Tibial artery (tissue), 4 donors: ENCODE results near the gene C10orf105.

Experiments
- DNase-seq, 2 donors: peaks; one replicate each; pipeline ENCODE4 v3.0.0-alpha.2; 2019
- H3K27ac ChIP-seq, 2 donors: fragments of 200-600 bp; sonication (generic) in 1 of 2; 1 replicate in 1 of 2; 2 replicates in 1 of 2; pipeline ENCODE4 v1.5.1; 2018 to 2019; ENCODE audit warnings: mild to moderate bottlenecking in 1 of 2
- H3K27me3 ChIP-seq, 2 donors: fragments of 200-600 bp; sonication (generic) in 1 of 2; one replicate each; pipeline versions ENCODE4 v1.5.1 to v1.6.0; 2016 to 2019
- H3K36me3 ChIP-seq, 3 donors: fragments of 200-600 bp; sonication (generic) in 2 of 3; one replicate each; pipeline ENCODE4 v1.5.1; 2016 to 2019; ENCODE audit warnings: mild to moderate bottlenecking in 2 of 3
- H3K4me1 ChIP-seq, 4 donors: fragments of 200-600 bp; sonication (generic) in 2 of 4; 1 replicate in 3 of 4; 2 replicates in 1 of 4; pipeline ENCODE4 v1.5.1; 2016 to 2019
- H3K4me3 ChIP-seq, 2 donors: fragments of 200-600 bp; sonication (generic) in 1 of 2; 1 replicate in 1 of 2; 2 replicates in 1 of 2; pipeline ENCODE4 v1.5.1; 2018 to 2019; ENCODE audit warnings: mild to moderate bottlenecking in 2 of 2
- H3K9me3 ChIP-seq, 3 donors: fragments of 200-600 bp; sonication (generic) in 1 of 3; one replicate each; pipeline ENCODE4 v1.5.1; 2016 to 2019
- intact Hi-C: fragments of 100-400 bp; cut with DNase I; formaldehyde crosslinking; loops from one replicate; pipeline ENCODE4 v1.15.0; 2023; ENCODE audit warnings: low total_unique reads
- TF ChIP-seq, protein P1 (sequence below), 2 experiments: fragments of 200-600 bp in 1 of 2; fragments of 450-650 bp in 1 of 2; IDR thresholded peaks; one replicate each; pipeline ENCODE4 v1.5.1; 2017 to 2019; ENCODE audit warnings: antibody characterized with exemption in 2 of 2, mild to moderate bottlenecking in 1 of 2, moderate library complexity in 1 of 2

C10orf105 gene

DNA sequence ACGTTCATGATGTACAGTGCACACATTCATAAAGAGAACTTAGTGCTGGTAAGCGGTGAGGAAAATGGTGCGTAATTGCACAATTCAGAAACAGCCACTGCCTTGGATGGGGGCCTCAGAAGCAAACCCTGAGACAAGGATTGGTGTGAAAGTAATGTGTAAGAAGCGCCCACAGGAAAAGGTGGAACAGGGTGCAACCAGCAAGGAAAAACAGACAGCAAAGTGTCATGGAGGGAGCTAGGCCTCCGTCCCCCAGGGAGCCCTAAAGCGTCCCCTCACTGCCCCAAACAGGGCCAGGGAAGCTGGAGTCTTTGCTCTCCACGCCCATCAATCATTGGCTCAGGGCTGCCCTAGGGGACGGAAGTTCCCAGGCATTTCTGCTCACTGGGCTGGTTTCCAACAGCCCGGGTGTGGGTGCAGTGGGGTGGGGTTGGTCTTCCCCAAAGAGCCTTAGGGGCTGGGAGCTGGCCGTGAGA is 9.6 kb upstream of the C10orf105 start:
- Histone ChIP-seq H3K4me1 (peaks cover 0 to 35% (median 27%) of the 10 kb centered on the region in 4 donors), H3K27ac (peak overlapping the region in 1 of 2 donors; percentile 69), H3K9me3 (no peaks in the 10 kb centered on the region), H3K4me3 (no peak overlapping the region), H3K27me3 (no peaks in the 10 kb centered on the region), H3K36me3 (no peaks in the 10 kb centered on the region)
- intact Hi-C loops: no loop called here
- peak in 1 of 2 donors; percentile 60 for DNase-seq
- TF ChIP-seq, protein P1, sequence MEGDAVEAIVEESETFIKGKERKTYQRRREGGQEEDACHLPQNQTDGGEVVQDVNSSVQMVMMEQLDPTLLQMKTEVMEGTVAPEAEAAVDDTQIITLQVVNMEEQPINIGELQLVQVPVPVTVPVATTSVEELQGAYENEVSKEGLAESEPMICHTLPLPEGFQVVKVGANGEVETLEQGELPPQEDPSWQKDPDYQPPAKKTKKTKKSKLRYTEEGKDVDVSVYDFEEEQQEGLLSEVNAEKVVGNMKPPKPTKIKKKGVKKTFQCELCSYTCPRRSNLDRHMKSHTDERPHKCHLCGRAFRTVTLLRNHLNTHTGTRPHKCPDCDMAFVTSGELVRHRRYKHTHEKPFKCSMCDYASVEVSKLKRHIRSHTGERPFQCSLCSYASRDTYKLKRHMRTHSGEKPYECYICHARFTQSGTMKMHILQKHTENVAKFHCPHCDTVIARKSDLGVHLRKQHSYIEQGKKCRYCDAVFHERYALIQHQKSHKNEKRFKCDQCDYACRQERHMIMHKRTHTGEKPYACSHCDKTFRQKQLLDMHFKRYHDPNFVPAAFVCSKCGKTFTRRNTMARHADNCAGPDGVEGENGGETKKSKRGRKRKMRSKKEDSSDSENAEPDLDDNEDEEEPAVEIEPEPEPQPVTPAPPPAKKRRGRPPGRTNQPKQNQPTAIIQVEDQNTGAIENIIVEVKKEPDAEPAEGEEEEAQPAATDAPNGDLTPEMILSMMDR (IDR thresholded peaks at IDR 0.05): no peak

- Histone ChIP-seq H3K36me3 (no peaks in the 10 kb centered on the region), H3K9me3 (no peaks in the 10 kb centered on the region), H3K27me3 (no peaks in the 10 kb centered on the region), H3K4me3 (no peak overlapping the region), H3K4me1 (peaks cover 0 to 35% (median 27%) of the 10 kb centered on the region in 4 donors), H3K27ac (peak overlapping the region; percentile 55 to 69)
- intact Hi-C loops: no loop called here
- TF ChIP-seq, protein P1 (IDR thresholded peaks at IDR 0.05): no peak
- peak in 1 of 2 donors; percentile 61 for DNase-seq
Observed at GRCh38 chr10:71727738-71728737, 8.5 kb upstream of the C10orf105 start.

GRCh38 chr10:71727105-71727737 is 7.6 kb upstream of the C10orf105 start:
- TF ChIP-seq, protein P1 (IDR thresholded peaks at IDR 0.05): no peak
- no peaks in the 10 kb centered on the region for H3K36me3 ChIP-seq
- intact Hi-C loops: no loop called here
- peak overlapping the region; percentile 55 to 69 for H3K27ac ChIP-seq
- no peaks in the 10 kb centered on the region for H3K9me3 ChIP-seq
- H3K4me3 ChIP-seq: no peak overlapping the region
- DNase-seq: no peak
- H3K4me1 ChIP-seq: peaks cover 0 to 35% (median 27%) of the 10 kb centered on the region in 4 donors
- H3K27me3 ChIP-seq: no peaks in the 10 kb centered on the region

- Histone ChIP-seq H3K4me3 (no peak overlapping the region), H3K36me3 (no peaks in the 10 kb centered on the region), H3K4me1 (peaks cover 0 to 35% (median 27%) of the 10 kb centered on the region in 4 donors), H3K27me3 (no peaks in the 10 kb centered on the region), H3K9me3 (no peaks in the 10 kb centered on the region), H3K27ac (peak overlapping the region in 1 of 2 donors; percentile 55)
- DNase-seq: no peak
- intact Hi-C loops: no loop called here
- TF ChIP-seq, protein P1 (IDR thresholded peaks at IDR 0.05): no peak
Observed at GRCh38 chr10:71726580-71727104, 7.1 kb upstream of the C10orf105 start.

GRCh38 chr10:71725998-71726579 is 6.5 kb upstream of the C10orf105 start:
- Histone ChIP-seq H3K9me3 (no peaks in the 10 kb centered on the region), H3K36me3 (no peaks in the 10 kb centered on the region), H3K27ac (no peak overlapping the region), H3K4me3 (no peak overlapping the region), H3K4me1 (peaks cover 0 to 35% (median 27%) of the 10 kb centered on the region in 4 donors), H3K27me3 (no peaks in the 10 kb centered on the region)
- TF ChIP-seq, protein P1 (IDR thresholded peaks at IDR 0.05): no peak
- intact Hi-C loops: no loop called here
- DNase-seq: no peak
